HepG2 (cell line): Measurements from ENCODE around the gene ETF1. TPM values are rescaled to one million over a fixed set of nuclear protein-coding genes. Genes with fewer than 3 reads are reported as not detected.

Experiments
- polyA plus RNA-seq, 8 experiments: library from polyadenylated mRNA; depleted of rRNA in 3 of 8; stranded (reverse) in 7 of 8; unstranded in 1 of 8; fragments of >200 nt; fragmentation: Illumina TruSeq in 4 of 8; extraction: Trizol in 4 of 8; gene quantifications; 2 replicates each; pipeline versions ENCODE4 v1.2.1 to v1.2.3, GENCODE V29; 2011 to 2016; ENCODE audit warnings: low read depth in 4 of 8, missing spikeins in 1 of 8, mixed read lengths in 1 of 8; ENCODE audit not compliant: insufficient read depth in 1 of 8
- small RNA-seq, 3 experiments: library from RNA; depleted of rRNA; stranded (forward); fragments of <200 nt; gene quantifications; one replicate each; pipeline ENCODE3, GENCODE V24; 2012; ENCODE audit warnings: low read depth in 2 of 3, low replicate concordance in 1 of 3; ENCODE audit not compliant: insufficient read length in 3 of 3, insufficient read depth in 2 of 3
- total RNA-seq, 5 experiments: library from RNA; depleted of rRNA; stranded (reverse); fragments of >200 nt; fragmentation: Illumina TruSeq; extraction: Trizol; gene quantifications; 2 replicates each; pipeline ENCODE4 v1.2.3, GENCODE V29; 2016; ENCODE audit warnings: low read depth in 1 of 5

ETF1 gene
- total and polyA plus RNA-seq, 2 of the 13 experiments (the other 11 are each of a cell fraction or from before 2014, with no cell fraction given), result 52.1 to 184 TPM

Small RNAs within 50 kb of the gene (small RNA-seq; reads per million reads assigned to genes)
- 14.4 to 27.1 (median 15.0) reads per million in 3 experiments for gene RF00154
- 265 to 438 (median 400) reads per million in 3 experiments for gene SNORD63

Other genes starting within 250 kb of the ETF1 start
- gene CDC25C, start 211.4 kb downstream of the ETF1 start, total RNA-seq (2016; rRNA removed; fragmentation: Illumina TruSeq; extraction: Trizol), result 27.6 and 44.1 TPM in 2 replicates
- 11.8 and 17.7 TPM in 2 replicates for gene CDC25C, start 211.4 kb downstream of the ETF1 start, polyA plus RNA-seq (2011; rRNA removed)
- gene FAM53C, start 205.0 kb downstream of the ETF1 start, total RNA-seq (2016; rRNA removed; fragmentation: Illumina TruSeq; extraction: Trizol), result 26.9 and 28.5 TPM in 2 replicates
- 28.1 and 30.1 TPM in 2 replicates for gene FAM53C, start 205.0 kb downstream of the ETF1 start, polyA plus RNA-seq (2011; rRNA removed)
- 34.3 and 47.7 TPM in 2 replicates for gene KDM3B, start 190.6 kb downstream of the ETF1 start, total RNA-seq (2016; rRNA removed; fragmentation: Illumina TruSeq; extraction: Trizol)
- 19.6 and 19.7 TPM in 2 replicates for gene KDM3B, start 190.6 kb downstream of the ETF1 start, polyA plus RNA-seq (2011; rRNA removed)
- gene REEP2, start 104.2 kb downstream of the ETF1 start, total RNA-seq (2016; rRNA removed; fragmentation: Illumina TruSeq; extraction: Trizol), result 3.8 and 5.3 TPM in 2 replicates
- 7.8 and 9.2 TPM in 2 replicates for gene REEP2, start 104.2 kb downstream of the ETF1 start, polyA plus RNA-seq (2011; rRNA removed)
- gene EGR1, start 77.8 kb downstream of the ETF1 start, total RNA-seq (2016; rRNA removed; fragmentation: Illumina TruSeq; extraction: Trizol), result 4.5 and 5.6 TPM in 2 replicates
- 4.1 and 6.0 TPM in 2 replicates for gene EGR1, start 77.8 kb downstream of the ETF1 start, polyA plus RNA-seq (2011; rRNA removed)
- gene HSPA9, start 32.2 kb upstream of the ETF1 start, total RNA-seq (2016; rRNA removed; fragmentation: Illumina TruSeq; extraction: Trizol), result 478 and 735 TPM in 2 replicates
- gene HSPA9, start 32.2 kb upstream of the ETF1 start, polyA plus RNA-seq (2011; rRNA removed), result 165 and 187 TPM in 2 replicates
- 162 and 212 TPM in 2 replicates for gene CTNNA1, start 210.2 kb upstream of the ETF1 start, total RNA-seq (2016; rRNA removed; fragmentation: Illumina TruSeq; extraction: Trizol)
- gene CTNNA1, start 210.2 kb upstream of the ETF1 start, polyA plus RNA-seq (2011; rRNA removed), result 66.8 and 72.4 TPM in 2 replicates